Activated T-helper 2 cell treated with anti-CD3 and anti-CD28 coated beads, Interferon-gamma antibody, Interleukin-2, Interleukin-4, amounts not matched to agents 10 μg/mL and 5 μg/mL and 100 μg/mL, durations not matched to agents 14 hours and 24 hours and 36 hours (primary cell): Measurements from ENCODE around the gene USP36. TPM values are rescaled to one million over a fixed set of nuclear protein-coding genes. Genes with fewer than 3 reads are reported as not detected.

Source experiments
- DNase-seq: peaks from one replicate; pipeline ENCODE4 v3.0.0; 2021; ENCODE audit warnings: low spot score
- H3K27ac Mint-ChIP-seq: one replicate; pipeline ENCODE4 v1.8.0; 2021; ENCODE audit warnings: mixed read lengths
- H3K27me3 Mint-ChIP-seq: one replicate; pipeline ENCODE4 v1.8.0; 2021; ENCODE audit warnings: low read depth, mixed read lengths
- H3K36me3 Mint-ChIP-seq: one replicate; pipeline ENCODE4 v1.8.0; 2021; ENCODE audit warnings: low read depth, mixed read lengths
- H3K4me1 Mint-ChIP-seq: one replicate; pipeline ENCODE4 v1.8.0; 2021; ENCODE audit warnings: low read depth, mixed read lengths
- H3K4me3 Mint-ChIP-seq: one replicate; pipeline ENCODE4 v1.8.0; 2021; ENCODE audit warnings: low read depth, mild to moderate bottlenecking, moderate library complexity, mixed read lengths
- H3K9me3 Mint-ChIP-seq: one replicate; pipeline ENCODE4 v1.8.0; 2021; ENCODE audit warnings: mixed read lengths
- intact Hi-C: fragments of 100-400 bp; cut with micrococcal nuclease; formaldehyde crosslinking; loops from one replicate; pipeline ENCODE4 v1.15.1; 2023
- total RNA-seq: library from RNA; stranded (reverse); gene quantifications from 2 replicates; pipeline ENCODE4 v1.2.3, GENCODE V29; 2022

USP36 gene
- total RNA-seq, 1 donor from 2014 or later, result 103 TPM

DNA sequence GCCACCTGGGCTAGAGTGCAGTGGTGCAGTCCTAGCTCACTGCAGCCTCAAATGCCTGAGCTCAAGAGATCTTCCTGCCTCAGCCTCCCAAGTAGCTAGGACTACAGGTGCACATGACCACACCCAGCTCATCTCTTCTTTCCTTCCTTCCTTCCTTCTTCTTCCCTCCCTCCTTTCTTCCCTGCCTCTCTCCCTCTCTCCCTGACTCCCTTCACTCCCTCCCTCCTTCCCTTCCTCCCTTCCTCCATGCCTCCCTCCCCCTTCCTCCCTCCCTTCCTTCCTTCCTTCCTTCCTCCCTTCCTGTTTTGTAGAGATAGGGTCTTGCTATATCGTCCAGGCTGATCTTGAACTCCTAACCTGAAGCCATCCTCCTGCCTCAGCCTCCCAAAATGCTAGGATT is 23.5 kb upstream of the USP36 start:
- intact Hi-C loops, result loop anchor here (2.0 to 10.0 kb wide), 2 partner anchors 61 to 109 kb away; partner anchors contain the start of gene TIMP2
- H3K27ac Mint-ChIP-seq, result no peak overlapping the region
- no peaks in the 10 kb centered on the region for H3K9me3 Mint-ChIP-seq
- no peaks in the 10 kb centered on the region for H3K4me1 Mint-ChIP-seq
- no peak for DNase-seq
- H3K27me3 Mint-ChIP-seq, result peaks cover 5% of the 10 kb centered on the region
- H3K36me3 Mint-ChIP-seq, result no peaks in the 10 kb centered on the region
- no peak overlapping the region for H3K4me3 Mint-ChIP-seq

DNA sequence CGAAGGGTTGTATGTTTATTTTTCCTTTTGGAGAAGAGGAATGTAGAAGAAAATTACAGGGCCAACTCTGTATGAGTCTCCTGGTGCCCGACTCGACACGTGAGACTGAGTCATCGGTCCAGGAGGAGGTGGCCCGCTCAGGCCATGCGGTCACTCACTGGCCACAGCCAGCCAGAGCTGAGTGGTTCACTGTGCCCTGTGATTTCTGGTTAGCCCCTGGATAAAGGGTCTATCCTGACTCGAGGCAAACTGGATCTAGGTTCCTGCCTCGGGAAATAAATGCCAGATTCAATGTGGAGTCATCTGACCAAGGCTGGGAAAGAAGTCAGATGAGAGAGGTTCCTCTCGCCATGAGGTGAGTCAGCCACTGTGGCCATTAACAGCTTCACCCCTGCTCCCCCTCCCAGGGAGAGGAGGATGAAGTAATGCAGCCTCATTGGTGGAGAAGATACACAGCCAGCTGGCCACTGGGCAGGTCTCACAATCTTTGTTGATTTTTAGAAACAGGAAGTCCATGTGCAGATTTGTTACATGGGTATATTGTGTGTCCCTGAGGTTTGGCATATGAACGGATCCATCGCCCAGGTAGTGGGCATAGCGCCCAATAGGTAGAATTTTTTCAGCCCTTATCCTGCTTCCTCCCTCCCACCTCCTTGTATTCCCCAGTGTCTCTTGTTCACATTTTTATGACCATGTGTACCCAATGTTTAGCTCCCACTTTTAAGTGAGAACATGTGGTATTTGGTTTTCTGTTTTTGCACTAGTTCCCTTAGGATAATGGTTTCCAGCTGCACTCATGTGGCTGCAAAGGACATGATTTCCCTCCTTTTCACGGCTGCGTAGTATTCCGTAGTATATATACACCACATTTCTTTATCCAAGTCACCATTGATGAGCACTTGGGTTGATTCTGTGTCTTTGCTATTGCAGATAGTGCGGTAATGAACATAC is 21.7 kb upstream of the USP36 start:
- intact Hi-C loops, result loop anchor here (10.0 kb wide), 1 partner anchor 62 kb away; the partner anchor contains the start of gene TIMP2
- peaks cover 2% of the 10 kb centered on the region for H3K27me3 Mint-ChIP-seq
- no peaks in the 10 kb centered on the region for H3K36me3 Mint-ChIP-seq
- no peaks in the 10 kb centered on the region for H3K4me1 Mint-ChIP-seq
- no peak overlapping the region for H3K4me3 Mint-ChIP-seq
- H3K27ac Mint-ChIP-seq, result no peak overlapping the region
- no peaks in the 10 kb centered on the region for H3K9me3 Mint-ChIP-seq
- DNase-seq, result no peak

DNA sequence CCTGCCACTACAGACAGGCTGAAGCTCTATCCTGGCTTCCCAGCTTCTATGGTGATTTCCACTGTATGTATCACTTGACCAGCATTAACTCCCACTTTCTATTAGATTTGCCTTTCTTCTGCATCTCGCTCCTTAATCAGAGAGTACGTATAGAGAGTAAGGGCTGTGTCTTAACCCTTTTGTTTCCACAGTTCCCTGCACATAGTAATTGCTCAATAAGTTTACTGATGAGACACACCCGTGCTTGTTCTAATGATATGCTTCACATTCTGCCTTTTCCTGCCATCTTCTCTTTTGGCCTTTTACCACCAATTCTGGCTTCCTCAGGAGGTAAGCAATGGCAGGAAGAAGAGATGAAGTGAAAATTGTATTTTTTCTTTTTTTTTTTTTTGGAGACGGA is 20.6 kb upstream of the USP36 start:
- DNase-seq, result no peak
- H3K4me3 Mint-ChIP-seq, result no peak overlapping the region
- H3K27me3 Mint-ChIP-seq, result peaks cover 2% of the 10 kb centered on the region
- H3K27ac Mint-ChIP-seq, result no peak overlapping the region
- H3K9me3 Mint-ChIP-seq, result no peaks in the 10 kb centered on the region
- no peaks in the 10 kb centered on the region for H3K36me3 Mint-ChIP-seq
- intact Hi-C loops, result loop anchor here (10.0 kb wide), 1 partner anchor 64 kb away; the partner anchor contains the start of gene TIMP2
- H3K4me1 Mint-ChIP-seq, result no peaks in the 10 kb centered on the region

DNA sequence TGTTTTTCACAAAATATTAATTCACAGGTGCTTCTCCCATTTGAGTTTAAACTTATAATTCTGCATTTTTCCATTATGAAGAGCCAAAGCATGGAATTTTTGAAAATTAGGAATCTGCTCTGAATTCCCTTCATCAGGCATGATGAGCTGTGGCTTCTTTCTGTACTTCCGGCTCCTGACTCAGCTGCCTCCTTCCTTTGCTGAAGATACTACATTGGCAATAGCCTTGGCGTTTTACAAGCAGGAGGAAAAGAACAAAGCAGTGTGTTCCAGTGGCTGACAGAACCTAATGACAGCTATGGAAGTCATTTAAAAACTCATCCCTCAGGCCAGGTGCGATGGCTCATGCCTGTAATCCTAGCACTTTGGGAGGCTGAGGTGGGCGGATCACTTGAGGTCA is 18.4 kb upstream of the USP36 start:
- no peak overlapping the region for H3K27ac Mint-ChIP-seq
- intact Hi-C loops, result no loop called here
- no peak for DNase-seq
- no peaks in the 10 kb centered on the region for H3K9me3 Mint-ChIP-seq
- H3K36me3 Mint-ChIP-seq, result no peaks in the 10 kb centered on the region
- no peak overlapping the region for H3K4me3 Mint-ChIP-seq
- no peaks in the 10 kb centered on the region for H3K27me3 Mint-ChIP-seq
- no peaks in the 10 kb centered on the region for H3K4me1 Mint-ChIP-seq

DNA sequence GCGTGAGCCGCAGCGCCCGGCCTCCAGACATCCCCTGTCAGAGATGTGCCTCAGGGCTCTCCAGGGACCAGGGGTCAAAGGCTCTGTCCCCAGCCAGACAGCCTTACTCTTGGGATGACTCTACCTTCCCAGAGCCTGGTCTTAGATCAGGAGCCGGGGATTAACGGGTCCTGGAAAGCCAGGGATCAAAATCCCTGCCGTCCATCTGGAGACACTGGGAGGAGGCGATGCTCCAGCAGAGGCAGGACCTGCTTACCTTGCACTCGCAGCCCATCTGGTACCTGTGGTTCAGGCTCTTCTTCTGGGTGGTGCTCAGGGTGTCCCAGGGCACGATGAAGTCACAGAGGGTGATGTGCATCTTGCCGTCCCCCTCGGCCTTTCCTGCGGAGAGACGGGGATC is 16.7 kb upstream of the USP36 start:
- Mint-ChIP-seq H3K4me1 (no peaks in the 10 kb centered on the region), H3K27ac (no peak overlapping the region), H3K9me3 (no peaks in the 10 kb centered on the region), H3K27me3 (no peaks in the 10 kb centered on the region), H3K36me3 (no peaks in the 10 kb centered on the region), H3K4me3 (no peak overlapping the region)
- no peak for DNase-seq
- intact Hi-C loops, result no loop called here

DNA sequence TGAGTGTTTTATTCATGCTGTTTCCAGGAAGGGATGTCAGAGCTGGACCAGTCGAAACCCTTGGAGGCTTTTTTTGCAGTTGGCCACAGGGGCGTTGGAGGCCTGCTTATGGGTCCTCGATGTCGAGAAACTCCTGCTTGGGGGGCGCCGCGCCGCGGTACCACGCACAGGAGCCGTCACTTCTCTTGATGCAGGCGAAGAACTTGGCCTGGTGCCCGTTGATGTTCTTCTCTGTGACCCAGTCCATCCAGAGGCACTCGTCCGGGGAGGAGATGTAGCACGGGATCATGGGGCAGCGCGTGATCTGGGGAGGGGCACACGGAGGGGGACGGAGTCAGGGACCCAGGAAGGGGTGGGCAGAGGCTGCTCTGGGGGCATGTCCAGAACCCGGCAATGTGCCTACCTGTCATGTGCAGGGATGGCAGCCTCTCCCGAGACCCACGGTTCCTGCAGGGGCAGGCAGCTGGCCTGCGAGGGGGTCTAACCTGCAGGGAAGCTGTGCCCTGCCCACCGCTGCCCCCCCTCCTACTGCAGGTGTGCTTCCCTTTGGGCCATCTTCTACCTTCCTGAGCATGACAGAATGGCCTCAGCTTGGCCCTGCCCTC is 15.0 kb upstream of the USP36 start:
- no peaks in the 10 kb centered on the region for H3K4me1 Mint-ChIP-seq
- no peaks in the 10 kb centered on the region for H3K9me3 Mint-ChIP-seq
- intact Hi-C loops, result no loop called here
- no peak overlapping the region for H3K27ac Mint-ChIP-seq
- no peaks in the 10 kb centered on the region for H3K27me3 Mint-ChIP-seq
- H3K36me3 Mint-ChIP-seq, result no peaks in the 10 kb centered on the region
- no peak for DNase-seq
- no peak overlapping the region for H3K4me3 Mint-ChIP-seq

DNA sequence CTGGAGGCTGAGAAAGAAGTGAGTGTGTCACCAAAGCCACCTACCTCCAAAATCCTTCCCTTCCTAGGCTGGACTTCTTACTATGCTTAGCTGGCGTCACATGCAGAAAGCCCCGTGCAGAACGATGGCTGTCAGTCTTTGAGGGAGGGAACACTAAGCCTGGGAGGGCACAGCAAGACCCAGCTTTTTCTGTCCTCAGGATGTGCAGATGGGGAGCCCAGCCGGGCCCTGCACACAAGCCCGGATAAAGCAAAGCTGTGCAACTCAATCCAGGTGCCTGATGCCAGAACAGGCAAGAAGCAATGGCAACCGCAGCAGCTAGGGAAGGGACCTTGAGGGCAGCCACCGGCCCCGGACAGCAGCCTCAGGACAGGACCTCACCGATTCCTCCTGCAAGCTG is 13.9 kb upstream of the USP36 start:
- H3K4me1 Mint-ChIP-seq, result no peaks in the 10 kb centered on the region
- no peak overlapping the region for H3K27ac Mint-ChIP-seq
- H3K27me3 Mint-ChIP-seq, result no peaks in the 10 kb centered on the region
- no peaks in the 10 kb centered on the region for H3K9me3 Mint-ChIP-seq
- no peaks in the 10 kb centered on the region for H3K36me3 Mint-ChIP-seq
- H3K4me3 Mint-ChIP-seq, result no peak overlapping the region
- intact Hi-C loops, result no loop called here
- DNase-seq, result no peak

DNA sequence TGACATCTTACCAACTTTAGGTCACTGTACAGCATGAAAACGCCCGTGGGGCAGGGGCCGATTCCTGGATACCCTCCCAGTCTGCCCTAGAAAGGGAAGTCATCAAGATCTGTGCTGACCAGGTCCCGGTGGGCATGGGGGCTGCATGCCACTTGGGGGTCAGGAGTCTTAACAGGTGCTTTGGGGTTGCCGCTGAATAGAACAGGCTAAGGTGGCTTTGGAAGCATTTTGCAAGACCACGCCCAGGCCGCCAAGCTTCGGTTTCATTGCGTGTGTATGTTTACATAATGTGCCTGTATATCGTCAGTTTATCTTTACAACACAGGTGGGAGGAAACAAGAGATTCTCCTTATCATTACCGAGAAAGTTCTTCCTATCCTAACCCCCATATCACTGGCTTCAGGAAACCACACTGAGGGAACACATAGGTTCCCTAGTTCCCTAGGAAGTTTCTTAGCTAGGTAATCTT is 13.3 kb upstream of the USP36 start:
- intact Hi-C loops, result no loop called here
- Mint-ChIP-seq H3K9me3 (no peaks in the 10 kb centered on the region), H3K27me3 (no peaks in the 10 kb centered on the region), H3K36me3 (no peaks in the 10 kb centered on the region), H3K4me1 (no peaks in the 10 kb centered on the region), H3K4me3 (no peak overlapping the region), H3K27ac (no peak overlapping the region)
- no peak for DNase-seq

DNA sequence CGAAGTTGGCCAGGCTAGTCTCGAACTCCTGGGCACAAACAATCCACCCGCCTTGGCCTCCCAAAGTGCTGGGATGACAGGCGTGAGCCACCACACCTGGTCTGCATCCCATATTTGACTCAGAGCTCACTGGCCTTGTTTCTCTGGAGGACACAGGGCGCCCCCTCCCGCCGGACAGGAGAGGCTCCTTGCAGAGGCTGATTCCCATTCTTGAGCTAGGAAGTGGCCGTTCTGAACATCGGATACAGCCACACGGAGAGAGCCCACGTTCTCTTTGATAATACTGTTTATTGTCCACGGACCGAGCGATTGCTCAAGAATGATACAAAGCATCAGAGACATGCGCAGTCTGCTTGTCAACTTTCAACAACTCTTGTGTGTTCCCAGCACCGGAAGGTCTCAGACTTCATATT is 12.1 kb upstream of the USP36 start:
- no peak for DNase-seq
- H3K4me3 Mint-ChIP-seq, result no peak overlapping the region
- no peaks in the 10 kb centered on the region for H3K36me3 Mint-ChIP-seq
- intact Hi-C loops, result no loop called here
- no peaks in the 10 kb centered on the region for H3K4me1 Mint-ChIP-seq
- H3K9me3 Mint-ChIP-seq, result no peaks in the 10 kb centered on the region
- H3K27me3 Mint-ChIP-seq, result no peaks in the 10 kb centered on the region
- H3K27ac Mint-ChIP-seq, result no peak overlapping the region

DNA sequence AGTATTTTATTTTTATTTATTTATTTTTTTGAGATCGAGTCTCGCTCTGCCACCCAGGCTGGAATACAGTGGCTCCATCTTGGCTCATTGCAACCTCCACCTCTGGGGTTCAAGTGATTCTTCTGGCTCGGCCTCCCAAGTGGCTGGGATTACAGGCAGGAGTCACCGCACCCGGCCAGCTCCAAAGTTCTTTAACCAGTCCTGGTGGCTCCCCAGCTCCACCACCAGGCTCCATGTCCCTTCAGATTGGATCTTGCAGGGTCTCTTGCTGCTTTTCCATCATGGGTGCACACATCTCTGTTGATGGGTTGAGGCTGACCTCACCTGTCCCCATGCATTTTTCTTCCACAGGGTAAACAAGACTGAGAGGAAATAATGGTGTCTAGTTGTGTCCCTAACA is 8.4 kb upstream of the USP36 start:
- DNase-seq, result no peak
- Mint-ChIP-seq H3K4me1 (peaks cover 5% of the 10 kb centered on the region), H3K9me3 (no peaks in the 10 kb centered on the region), H3K27ac (no peak overlapping the region), H3K36me3 (no peaks in the 10 kb centered on the region), H3K4me3 (no peak overlapping the region), H3K27me3 (no peaks in the 10 kb centered on the region)
- intact Hi-C loops, result no loop called here

DNA sequence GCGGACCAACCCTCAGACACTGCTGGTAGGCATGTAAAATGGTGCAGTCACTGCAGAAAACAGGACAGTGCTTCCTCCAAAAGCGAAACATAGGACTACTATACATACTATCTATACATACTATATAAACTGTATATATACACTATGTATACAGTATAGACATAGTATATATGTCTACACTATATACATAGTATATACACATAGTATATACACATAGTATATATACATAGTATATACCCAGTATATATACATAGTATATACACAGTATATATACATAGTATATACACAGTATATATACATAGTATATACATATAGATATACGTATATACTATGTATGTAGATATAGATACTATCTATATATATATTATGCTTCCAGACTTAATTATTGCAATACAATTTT is 6.4 kb upstream of the USP36 start:
- Mint-ChIP-seq H3K4me1 (peaks cover 12% of the 10 kb centered on the region), H3K36me3 (no peaks in the 10 kb centered on the region), H3K27ac (no peak overlapping the region), H3K27me3 (no peaks in the 10 kb centered on the region), H3K9me3 (no peaks in the 10 kb centered on the region), H3K4me3 (no peak overlapping the region)
- intact Hi-C loops, result no loop called here
- no peak for DNase-seq

DNA sequence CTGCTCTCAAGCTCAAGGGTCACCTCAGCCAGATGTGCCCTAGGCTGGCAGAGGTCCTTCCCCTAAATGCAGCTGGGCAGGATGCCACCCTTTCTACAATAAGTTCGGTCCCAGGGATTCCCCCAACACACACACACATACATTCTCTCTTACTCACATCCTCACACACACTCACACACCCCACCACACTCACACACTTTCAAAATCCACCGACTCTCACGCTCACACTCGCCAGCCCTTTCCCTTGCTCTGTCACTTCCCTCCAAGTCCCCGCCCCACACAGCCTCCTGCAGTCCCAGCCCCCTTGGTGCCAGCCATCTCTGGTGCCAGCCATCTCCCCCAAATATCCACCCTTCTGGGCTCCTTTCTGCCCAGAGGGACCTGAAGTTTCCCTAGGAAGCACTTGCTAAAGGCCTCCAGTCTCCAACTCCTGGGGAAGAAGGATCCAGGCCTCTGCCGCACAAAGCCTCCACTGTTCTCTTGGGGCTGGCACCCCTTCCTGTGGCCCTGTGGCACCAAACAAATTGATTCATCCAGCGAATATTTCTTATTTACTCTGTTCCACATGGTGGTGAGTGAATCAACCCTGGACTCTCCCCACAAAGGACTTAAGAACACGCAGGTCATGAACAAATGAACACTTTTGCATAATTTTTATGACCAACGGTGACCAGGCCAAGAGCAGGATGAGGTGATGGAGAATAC is 3.8 kb upstream of the USP36 start:
- Mint-ChIP-seq H3K4me3 (no peak overlapping the region), H3K4me1 (peaks cover 18% of the 10 kb centered on the region), H3K36me3 (peaks cover 4% of the 10 kb centered on the region), H3K27me3 (no peaks in the 10 kb centered on the region), H3K9me3 (no peaks in the 10 kb centered on the region), H3K27ac (no peak overlapping the region)
- intact Hi-C loops, result loop anchor here (5.0 kb wide), 1 partner anchor 347 kb away; no protein-coding TSS in a partner anchor
- no peak for DNase-seq
